Neural progenitor cell (in vitro differentiated cells): Measurements from ENCODE around the gene LTC4S. TPM values are rescaled to one million over a fixed set of nuclear protein-coding genes. Genes with fewer than 3 reads are reported as not detected.

Experiments
- DNase-seq: peaks from one replicate; pipeline ENCODE4 v3.0.0-alpha.2; 2016; ENCODE audit warnings: low spot score
- H2AFZ ChIP-seq: fragments of 200-600 bp; sonication (generic); replicated peaks from 2 replicates; pipeline ENCODE4 v1.6.1; 2016; ENCODE audit warnings: antibody characterized with exemption
- H3F3A ChIP-seq: fragments of 200-600 bp; sonication (generic); 2 replicates; pipeline ENCODE4 v1.6.1; 2016; ENCODE audit warnings: antibody characterized with exemption, low read depth
- H3K27ac ChIP-seq: fragments of 200-600 bp; sonication (generic); 2 replicates; pipeline ENCODE4 v1.5.1; 2016; ENCODE audit warnings: mild to moderate bottlenecking
- H3K27me3 ChIP-seq: fragments of 200-600 bp; sonication (generic); 2 replicates; pipeline ENCODE4 v1.6.1; 2016; ENCODE audit warnings: mild to moderate bottlenecking, moderate library complexity
- H3K36me3 ChIP-seq: fragments of 200-600 bp; sonication (generic); 2 replicates; pipeline ENCODE4 v1.5.1; 2016
- H3K4me1 ChIP-seq: fragments of 200-600 bp; sonication (generic); 2 replicates; pipeline ENCODE4 v1.6.1; 2016; ENCODE audit warnings: mixed run types
- H3K4me2 ChIP-seq: fragments of 200-600 bp; sonication (generic); 2 replicates; pipeline ENCODE4 v1.6.1; 2016
- H3K4me3 ChIP-seq: fragments of 200-600 bp; sonication (generic); 2 replicates; pipeline ENCODE4 v1.5.1; 2016
- H3K79me2 ChIP-seq: fragments of 200-600 bp; sonication (generic); 2 replicates; pipeline ENCODE4 v1.6.1; 2016; ENCODE audit warnings: low read depth
- H3K9ac ChIP-seq: fragments of 200-600 bp; sonication (generic); 2 replicates; pipeline ENCODE4 v1.6.1; 2016
- H3K9me3 ChIP-seq: fragments of 200-600 bp; sonication (generic); 2 replicates; pipeline ENCODE4 v1.5.1; 2016; ENCODE audit warnings: low read depth
- H4K20me1 ChIP-seq: fragments of 200-600 bp; sonication (generic); 2 replicates; pipeline ENCODE4 v1.6.1; 2016; ENCODE audit warnings: low read depth
- H3K27ac Mint-ChIP-seq: 3 replicates; pipeline ENCODE4 v1.8.0; 2021; ENCODE audit warnings: mixed read lengths
- H3K27me3 Mint-ChIP-seq: 2 replicates; pipeline ENCODE4 v1.8.0; 2022; ENCODE audit warnings: low read depth, mild to moderate bottlenecking, inconsistent platforms, moderate library complexity, mixed read lengths; ENCODE audit not compliant: insufficient read depth
- H3K36me3 Mint-ChIP-seq: 3 replicates; pipeline ENCODE4 v1.8.0; 2021; ENCODE audit warnings: mixed read lengths
- H3K4me1 Mint-ChIP-seq: 3 replicates; pipeline ENCODE4 v1.8.0; 2021; ENCODE audit warnings: mixed read lengths
- H3K4me3 Mint-ChIP-seq: 3 replicates; pipeline ENCODE4 v1.8.0; 2021; ENCODE audit warnings: mild to moderate bottlenecking, moderate library complexity, mixed read lengths
- H3K9me3 Mint-ChIP-seq: 3 replicates; pipeline ENCODE4 v1.8.0; 2020; ENCODE audit warnings: mixed read lengths
- EZH2 ChIP-seq: fragments of 200-600 bp; sonication (generic); IDR thresholded peaks from 2 replicates; pipeline ENCODE4 v1.6.1; 2017; ENCODE audit warnings: antibody characterized with exemption, mild to moderate bottlenecking, moderate library complexity
- EZH2phosphoT487 ChIP-seq: fragments of 200-600 bp; sonication (generic); IDR thresholded peaks from 2 replicates; pipeline ENCODE4 v1.6.1; 2017; ENCODE audit warnings: antibody characterized with exemption
- total RNA-seq: library from RNA; depleted of rRNA; stranded (reverse); fragments of >200 nt; gene quantifications from 2 replicates; pipeline ENCODE4 v1.2.3, GENCODE V29; 2015; ENCODE audit warnings: low replicate concordance
- TF ChIP-seq, protein P1 (sequence below): fragments of 200-600 bp; sonication (generic); IDR thresholded peaks from 2 replicates; pipeline ENCODE4 v1.5.1; 2017; ENCODE audit warnings: antibody characterized with exemption, mild to moderate bottlenecking

LTC4S gene
- total RNA-seq, 1 donor from 2014 or later = not detected

DNA sequence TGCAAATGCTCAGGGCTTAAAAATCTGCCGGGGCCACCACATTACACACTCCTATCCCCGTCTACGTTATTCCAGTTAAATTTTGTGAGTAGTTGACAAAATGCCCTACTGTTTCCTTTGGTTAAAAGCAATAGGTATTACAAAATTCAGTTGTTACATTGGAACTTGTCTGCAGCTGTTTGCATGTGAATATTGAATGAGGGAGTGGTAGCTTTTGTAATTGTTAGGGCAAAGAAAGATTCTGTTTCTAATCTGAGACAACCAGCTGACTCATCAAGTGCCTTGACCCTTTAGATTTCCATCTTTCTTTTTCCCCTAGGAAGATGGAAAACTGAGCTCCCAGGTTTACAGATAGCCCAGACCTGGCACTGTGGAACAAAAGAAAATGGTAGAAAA is 31.0 kb upstream of the LTC4S start:
- H3K9me3 ChIP-seq = no peaks in the 10 kb centered on the region
- H3K36me3 ChIP-seq = no peaks in the 10 kb centered on the region
- no peak overlapping the region for H3K4me2 ChIP-seq
- no peaks in the 10 kb centered on the region for H3K9me3 Mint-ChIP-seq
- no peak for DNase-seq
- peaks cover 4% of the 10 kb centered on the region for H3K4me1 ChIP-seq
- H3K4me3 Mint-ChIP-seq = no peak overlapping the region
- H3K79me2 ChIP-seq = peaks cover 94% of the 10 kb centered on the region
- H3K27ac ChIP-seq = peak overlapping the region; percentile 56
- no peaks in the 10 kb centered on the region for H3K27me3 ChIP-seq
- H3K4me3 ChIP-seq = no peak overlapping the region
- peaks cover 18% of the 10 kb centered on the region for H3F3A ChIP-seq
- H3K9ac ChIP-seq = no peak overlapping the region
- peaks cover 58% of the 10 kb centered on the region for H3K4me1 Mint-ChIP-seq
- peaks cover 6% of the 10 kb centered on the region for H3K36me3 Mint-ChIP-seq
- TF ChIP-seq EZH2 (no peak), EZH2phosphoT487 (no peak)
- TF ChIP-seq, protein P1, sequence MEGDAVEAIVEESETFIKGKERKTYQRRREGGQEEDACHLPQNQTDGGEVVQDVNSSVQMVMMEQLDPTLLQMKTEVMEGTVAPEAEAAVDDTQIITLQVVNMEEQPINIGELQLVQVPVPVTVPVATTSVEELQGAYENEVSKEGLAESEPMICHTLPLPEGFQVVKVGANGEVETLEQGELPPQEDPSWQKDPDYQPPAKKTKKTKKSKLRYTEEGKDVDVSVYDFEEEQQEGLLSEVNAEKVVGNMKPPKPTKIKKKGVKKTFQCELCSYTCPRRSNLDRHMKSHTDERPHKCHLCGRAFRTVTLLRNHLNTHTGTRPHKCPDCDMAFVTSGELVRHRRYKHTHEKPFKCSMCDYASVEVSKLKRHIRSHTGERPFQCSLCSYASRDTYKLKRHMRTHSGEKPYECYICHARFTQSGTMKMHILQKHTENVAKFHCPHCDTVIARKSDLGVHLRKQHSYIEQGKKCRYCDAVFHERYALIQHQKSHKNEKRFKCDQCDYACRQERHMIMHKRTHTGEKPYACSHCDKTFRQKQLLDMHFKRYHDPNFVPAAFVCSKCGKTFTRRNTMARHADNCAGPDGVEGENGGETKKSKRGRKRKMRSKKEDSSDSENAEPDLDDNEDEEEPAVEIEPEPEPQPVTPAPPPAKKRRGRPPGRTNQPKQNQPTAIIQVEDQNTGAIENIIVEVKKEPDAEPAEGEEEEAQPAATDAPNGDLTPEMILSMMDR = no peak
- no peak overlapping the region for H3K27ac Mint-ChIP-seq
- H4K20me1 ChIP-seq = peaks cover 97% of the 10 kb centered on the region
- no peak overlapping the region for H2AFZ ChIP-seq
- H3K27me3 Mint-ChIP-seq = peaks cover 4% of the 10 kb centered on the region

DNA sequence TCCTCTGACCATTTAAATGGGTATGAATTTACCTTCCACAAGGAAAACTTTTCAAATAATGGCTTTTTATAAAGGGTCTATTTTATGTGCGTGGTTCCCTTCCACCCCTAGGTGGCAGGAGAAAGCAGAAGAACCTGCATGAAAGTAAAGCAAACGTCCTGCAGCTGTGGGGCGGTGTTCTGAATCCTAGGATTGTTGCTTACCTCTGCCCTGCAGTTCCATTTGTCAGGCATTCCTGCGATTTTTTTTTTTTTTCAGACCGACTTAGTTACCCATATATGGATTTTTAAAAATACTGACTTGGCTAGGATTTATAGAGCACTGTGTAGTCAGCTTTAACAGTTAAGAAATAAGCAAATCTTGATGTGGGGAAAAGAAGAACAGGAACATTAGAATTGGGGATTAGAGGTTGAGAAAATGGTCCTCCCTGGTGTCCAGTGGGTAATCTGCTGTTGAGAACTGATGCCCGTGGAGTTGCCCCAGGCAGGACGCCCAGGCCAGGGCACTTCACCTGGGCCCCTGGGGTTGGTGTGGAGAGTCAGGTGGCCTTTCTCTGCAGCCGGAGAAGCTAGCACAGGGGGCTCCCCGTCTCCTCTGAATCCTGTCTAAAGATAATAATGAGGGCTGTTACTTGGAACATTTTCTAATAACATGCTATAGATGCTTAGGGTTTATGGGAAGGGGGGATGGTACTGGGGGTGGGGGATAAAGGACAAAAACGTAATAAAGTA is 30.4 kb upstream of the LTC4S start:
- no peak overlapping the region for H3K27ac Mint-ChIP-seq
- H3K27ac ChIP-seq = peak overlapping the region; percentile 56
- peak overlapping the region; percentile 23 for H3K4me2 ChIP-seq

DNA sequence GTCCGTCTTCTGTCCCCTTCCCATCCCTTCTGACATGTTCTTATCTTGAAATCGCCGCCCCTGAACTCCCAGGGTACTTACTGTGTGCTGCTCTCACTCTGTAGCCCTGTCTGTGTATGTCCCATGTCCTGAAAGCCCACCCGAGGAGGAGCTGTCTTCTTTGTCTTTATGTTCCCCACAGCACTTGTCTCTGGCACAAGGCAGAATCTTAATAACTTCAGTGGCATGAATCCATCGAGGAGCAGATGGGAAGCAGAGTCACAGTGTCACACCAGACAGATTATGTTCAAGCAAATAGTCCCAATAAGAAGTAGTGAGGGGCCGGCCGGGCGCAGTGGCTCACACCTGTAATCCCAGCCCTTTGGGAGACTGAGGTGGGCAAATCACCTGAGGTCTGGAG is 29.7 kb upstream of the LTC4S start:
- peaks cover 97% of the 10 kb centered on the region for H4K20me1 ChIP-seq

More for the DNA sequence above, 30.4 kb upstream of the LTC4S start:
- no peaks in the 10 kb centered on the region for H3K9me3 Mint-ChIP-seq
- H3K4me3 ChIP-seq = no peak overlapping the region
- no peak overlapping the region for H3K9ac ChIP-seq
- H3F3A ChIP-seq = peaks cover 18% of the 10 kb centered on the region
- H2AFZ ChIP-seq = no peak overlapping the region
- peaks cover 6% of the 10 kb centered on the region for H3K36me3 Mint-ChIP-seq
- H3K4me3 Mint-ChIP-seq = peak overlapping the region; percentile 2
- no peaks in the 10 kb centered on the region for H3K9me3 ChIP-seq
- H3K4me1 ChIP-seq = peaks cover 4% of the 10 kb centered on the region
- peaks cover 4% of the 10 kb centered on the region for H3K27me3 Mint-ChIP-seq
- TF ChIP-seq, protein P1 = peak; percentile 95
- no peak for TF ChIP-seq EZH2phosphoT487
- no peaks in the 10 kb centered on the region for H3K27me3 ChIP-seq
- no peaks in the 10 kb centered on the region for H3K36me3 ChIP-seq
- peaks cover 97% of the 10 kb centered on the region for H4K20me1 ChIP-seq
- H3K4me1 Mint-ChIP-seq = peaks cover 60% of the 10 kb centered on the region
- peaks cover 88% of the 10 kb centered on the region for H3K79me2 ChIP-seq
- DNase-seq = peak; percentile 82

More for the DNA sequence above, 29.7 kb upstream of the LTC4S start:
- Histone ChIP-seq H3K27me3 (no peaks in the 10 kb centered on the region), H2AFZ (no peak overlapping the region), H3K4me2 (no peak overlapping the region), H3K4me3 (no peak overlapping the region), H3K9me3 (no peaks in the 10 kb centered on the region), H3F3A (peaks cover 18% of the 10 kb centered on the region), H3K79me2 (peaks cover 81% of the 10 kb centered on the region), H3K36me3 (no peaks in the 10 kb centered on the region), H3K9ac (no peak overlapping the region), H3K4me1 (peaks cover 4% of the 10 kb centered on the region), H3K27ac (no peak overlapping the region)
- TF ChIP-seq EZH2phosphoT487 (no peak), EZH2 (no peak)
- TF ChIP-seq, protein P1 = no peak
- H3K27me3 Mint-ChIP-seq = peaks cover 4% of the 10 kb centered on the region
- no peak for DNase-seq
- no peak overlapping the region for H3K4me3 Mint-ChIP-seq
- H3K27ac Mint-ChIP-seq = peak overlapping the region; percentile 70
- H3K4me1 Mint-ChIP-seq = peaks cover 60% of the 10 kb centered on the region
- peaks cover 6% of the 10 kb centered on the region for H3K36me3 Mint-ChIP-seq
- H3K9me3 Mint-ChIP-seq = no peaks in the 10 kb centered on the region
